CD14-positive monocyte (primary cell): ENCODE data around the gene STAT3. TPM values are rescaled to one million over a fixed set of nuclear protein-coding genes. Genes with fewer than 3 reads are reported as not detected.
A peak's percentile ranks its signal among the peaks of the same experiment; 100 is the strongest.

Source experiments
- DNase-seq, 3 donors: peaks; one replicate each; pipeline ENCODE4 v3.0.0-alpha.2; 2011 to 2022
- H2AFZ ChIP-seq: 2 replicates; pipeline ENCODE4 v1.6.0; 2012; ENCODE audit warnings: mild to moderate bottlenecking, low read depth, low read length, inconsistent platforms; ENCODE audit not compliant: insufficient read depth, poor library complexity, severe bottlenecking
- H3K27ac ChIP-seq, 2 donors: 1 replicate in 1 of 2; 2 replicates in 1 of 2; pipeline ENCODE4 v1.5.1; 2012 to 2013; ENCODE audit warnings: low read length in 2 of 2, control low read depth in 1 of 2, inconsistent platforms in 1 of 2, low read depth in 1 of 2, mild to moderate bottlenecking in 1 of 2
- H3K27me3 ChIP-seq, 2 donors: one replicate each; pipeline versions ENCODE4 v1.6.0 to v1.6.1; 2011 to 2013; ENCODE audit warnings: low read length in 2 of 2; ENCODE audit not compliant: control insufficient read depth in 2 of 2, insufficient read depth in 2 of 2
- H3K36me3 ChIP-seq, 2 donors: replicated peaks in 1 of 2; 1 replicate in 1 of 2; 2 replicates in 1 of 2; pipeline versions ENCODE4 v1.5.1 to v1.6.1; 2012 to 2013; ENCODE audit warnings: low read length in 2 of 2, control low read depth in 1 of 2, inconsistent platforms in 1 of 2, mild to moderate bottlenecking in 1 of 2; ENCODE audit not compliant: insufficient read depth in 2 of 2, control insufficient read depth in 1 of 2
- H3K4me1 ChIP-seq, 2 donors: 1 replicate in 1 of 2; 2 replicates in 1 of 2; pipeline versions ENCODE4 v1.5.1 to v1.6.1; 2012 to 2013; ENCODE audit warnings: low read length in 2 of 2, control low read depth in 1 of 2, inconsistent platforms in 1 of 2, mild to moderate bottlenecking in 1 of 2, moderate library complexity in 1 of 2; ENCODE audit not compliant: insufficient read depth in 2 of 2, control insufficient read depth in 1 of 2
- H3K4me2 ChIP-seq: replicated peaks from 2 replicates; pipeline ENCODE3; 2012; ENCODE audit warnings: low read length, moderate library complexity, mild to moderate bottlenecking; ENCODE audit not compliant: poor library complexity, severe bottlenecking; ENCODE audit errors: extremely low read depth
- H3K4me3 ChIP-seq, 3 experiments: fragments of 200-600 bp in 1 of 3; sonication (generic) in 1 of 3; replicated peaks in 1 of 3; 1 replicate in 2 of 3; 2 replicates in 1 of 3; pipeline ENCODE4 v1.5.1; 2011 to 2013; ENCODE audit warnings: low read length in 3 of 3, mild to moderate bottlenecking in 3 of 3, control low read depth in 2 of 3, low read depth in 2 of 3, inconsistent platforms in 1 of 3, moderate library complexity in 1 of 3
- H3K79me2 ChIP-seq: 2 replicates; pipeline ENCODE4 v1.6.0; 2012; ENCODE audit warnings: mild to moderate bottlenecking, control low read depth, inconsistent platforms, low read length, moderate library complexity; ENCODE audit not compliant: insufficient read depth
- H3K9ac ChIP-seq: 2 replicates; pipeline ENCODE4 v1.6.0; 2017; ENCODE audit warnings: low read length, mild to moderate bottlenecking; ENCODE audit not compliant: insufficient read depth, poor library complexity, severe bottlenecking
- H3K9me3 ChIP-seq, 2 donors: replicated peaks in 1 of 2; 1 replicate in 1 of 2; 2 replicates in 1 of 2; pipeline versions ENCODE4 v1.5.1 to v1.6.1; 2012 to 2013; ENCODE audit warnings: low read length in 2 of 2, control low read depth in 1 of 2; ENCODE audit not compliant: control insufficient read depth in 1 of 2, insufficient read depth in 1 of 2
- H4K20me1 ChIP-seq: 2 replicates; pipeline ENCODE4 v1.6.0; 2012; ENCODE audit warnings: mild to moderate bottlenecking, low read length, control low read depth, moderate library complexity; ENCODE audit not compliant: insufficient read depth
- H3K27ac Mint-ChIP-seq, 7 donors: one replicate each; pipeline ENCODE4 v1.8.0; 2020; ENCODE audit warnings: mild to moderate bottlenecking in 7 of 7, mixed read lengths in 7 of 7, moderate library complexity in 6 of 7, inconsistent platforms in 2 of 7
- H3K27me3 Mint-ChIP-seq, 3 donors: one replicate each; pipeline ENCODE4 v1.8.0; 2021 to 2022; ENCODE audit warnings: low read depth in 3 of 3, mild to moderate bottlenecking in 3 of 3, mixed read lengths in 3 of 3, moderate library complexity in 3 of 3, inconsistent platforms in 1 of 3
- H3K36me3 Mint-ChIP-seq, 2 donors: one replicate each; pipeline ENCODE4 v1.8.0; 2020; ENCODE audit warnings: mixed read lengths in 2 of 2, inconsistent platforms in 1 of 2, mild to moderate bottlenecking in 1 of 2
- H3K4me1 Mint-ChIP-seq: one replicate; pipeline ENCODE4 v1.8.0; 2020; ENCODE audit warnings: mild to moderate bottlenecking, mixed read lengths
- H3K4me3 Mint-ChIP-seq, 2 donors: one replicate each; pipeline ENCODE4 v1.8.0; 2020; ENCODE audit warnings: mild to moderate bottlenecking in 2 of 2, mixed read lengths in 2 of 2, moderate library complexity in 1 of 2
- H3K9me3 Mint-ChIP-seq, 7 donors: one replicate each; pipeline ENCODE4 v1.8.0; 2020 to 2022; ENCODE audit warnings: mixed read lengths in 7 of 7, mild to moderate bottlenecking in 6 of 7, moderate library complexity in 6 of 7, inconsistent platforms in 2 of 7
- CTCF ChIP-seq: fragments of 200-600 bp; IDR thresholded peaks from one replicate; pipeline ENCODE4 v1.8.0; 2022; ENCODE audit warnings: antibody characterized with exemption, mild to moderate bottlenecking
- WGBS: methylation state at CpG from one replicate; pipeline ENCODE4 v1.1.5; 2013; ENCODE audit warnings: missing lambda C conversion rate; ENCODE audit not compliant: insufficient coverage; 5-methylcytosine and 5-hydroxymethylcytosine counted together
- intact Hi-C, 2 donors: fragments of 100-400 bp; cut with micrococcal nuclease; formaldehyde crosslinking; loops; one replicate each; pipeline versions ENCODE4 v1.15.0 to v1.15.1; 2023
- polyA plus RNA-seq, 3 donors: library from polyadenylated mRNA; depleted of rRNA in 1 of 3; unstranded in 2 of 3; stranded (reverse) in 1 of 3; fragments of 300-500 nt in 2 of 3; fragments of >200 nt in 1 of 3; fragmentation: Illumina TruSeq in 2 of 3; gene quantifications; 1 replicate in 2 of 3; 2 replicates in 1 of 3; pipeline ENCODE4 v1.2.3, GENCODE V29; 2012 to 2021

Gene STAT3
- polyA plus RNA-seq, 3 donors, result 73.0 to 155 (median 110) TPM

- peaks cover 1 to 3% (median 1%) of the 10 kb centered on the region in 3 donors for H3K27me3 Mint-ChIP-seq
- Histone ChIP-seq H3K36me3 (no peaks in the 10 kb centered on the region), H3K9ac (no peak overlapping the region), H3K9me3 (no peaks in the 10 kb centered on the region), H4K20me1 (peaks cover 4% of the 10 kb centered on the region), H3K4me1 (peaks cover 19 to 22% of the 10 kb centered on the region in 2 donors), H3K27me3 (no peaks in the 10 kb centered on the region), H3K79me2 (no peaks in the 10 kb centered on the region), H3K4me2 (no peak overlapping the region), H3K27ac (no peak overlapping the region), H2AFZ (no peak overlapping the region), H3K4me3 (no peak overlapping the region)
- H3K4me3 Mint-ChIP-seq, result no peak overlapping the region
- 98% methylated on average over 7 of the region's 7 CpGs for WGBS
- no peak overlapping the region for H3K27ac Mint-ChIP-seq
- TF ChIP-seq CTCF, result no peak
- intact Hi-C loops, result no loop called here
- DNase-seq, result no peak
- no peaks in the 10 kb centered on the region for H3K9me3 Mint-ChIP-seq
- peaks cover 26% of the 10 kb centered on the region for H3K4me1 Mint-ChIP-seq
- H3K36me3 Mint-ChIP-seq, result peaks cover 0 to 2% of the 10 kb centered on the region in 2 donors
Observed at GRCh38 chr17:42281571-42282096, 106.6 kb downstream of the STAT3 start.

DNA sequence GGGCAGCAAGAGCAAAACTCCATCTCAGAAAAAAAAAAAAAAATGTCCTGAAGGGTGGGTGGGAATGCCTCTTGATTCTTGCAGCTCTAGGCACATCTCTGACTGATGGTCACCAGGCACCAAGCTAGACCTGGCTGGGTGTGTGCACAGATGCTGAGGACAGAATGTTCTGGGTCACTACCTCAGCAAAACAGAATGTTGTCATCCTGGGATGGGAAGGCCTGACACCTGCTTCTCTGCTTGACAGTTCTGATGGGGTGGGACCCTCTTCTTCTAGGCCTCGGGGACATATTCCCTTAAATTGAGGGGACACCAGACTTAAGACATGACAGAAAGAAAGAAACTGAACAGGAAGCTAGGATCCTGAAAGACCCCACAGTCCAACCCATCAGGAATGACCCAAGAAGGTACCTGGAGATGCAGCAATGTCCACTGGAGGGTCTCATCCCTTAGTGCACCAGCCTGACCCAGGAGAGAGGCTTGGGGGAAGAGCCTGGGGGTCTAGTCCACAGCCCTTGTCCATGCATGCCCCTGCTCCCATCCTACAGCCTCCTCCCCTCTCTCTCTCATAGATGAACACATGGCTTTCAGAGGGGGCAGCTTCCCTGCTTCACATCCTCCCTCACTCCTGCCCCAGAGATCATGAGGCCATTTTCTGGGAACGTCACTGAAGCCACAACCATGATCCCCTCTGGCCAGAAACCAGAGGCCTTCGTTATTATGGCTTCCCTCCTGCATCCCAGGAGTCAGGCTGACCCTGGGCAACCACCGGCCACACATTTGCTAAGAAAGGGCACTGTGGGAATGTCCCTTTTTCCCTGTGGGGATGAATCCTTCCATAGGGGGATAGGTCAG is 108.2 kb downstream of the STAT3 start:
- H3K79me2 ChIP-seq, result peaks cover 10% of the 10 kb centered on the region
- no CpG with 5 or more reads among the region's 4 CpGs for WGBS
- no peaks in the 10 kb centered on the region for H3K36me3 ChIP-seq
- TF ChIP-seq CTCF, result no peak
- no peak overlapping the region for H3K4me3 ChIP-seq
- intact Hi-C loops, result no loop called here
- no peak overlapping the region for H3K4me2 ChIP-seq
- H3K4me1 Mint-ChIP-seq, result peaks cover 18% of the 10 kb centered on the region
- H3K9me3 Mint-ChIP-seq, result no peaks in the 10 kb centered on the region
- no peak overlapping the region for H3K4me3 Mint-ChIP-seq
- H3K27ac ChIP-seq, result no peak overlapping the region
- no peak for DNase-seq
- H3K27me3 Mint-ChIP-seq, result peaks cover 1 to 3% (median 1%) of the 10 kb centered on the region in 3 donors
- H3K9ac ChIP-seq, result no peak overlapping the region
- no peaks in the 10 kb centered on the region for H3K9me3 ChIP-seq
- peaks cover 12 to 15% of the 10 kb centered on the region in 2 donors for H3K4me1 ChIP-seq
- H3K36me3 Mint-ChIP-seq, result peaks cover 0 to 4% of the 10 kb centered on the region in 2 donors
- peaks cover 4% of the 10 kb centered on the region for H4K20me1 ChIP-seq
- no peaks in the 10 kb centered on the region for H3K27me3 ChIP-seq
- no peak overlapping the region for H2AFZ ChIP-seq
- H3K27ac Mint-ChIP-seq, result peak overlapping the region in 2 of 7 donors; percentile 26 to 29
